ENCODE data around the gene GUCD1. TPM values are rescaled to one million over a fixed set of nuclear protein-coding genes. Genes with fewer than 3 reads are reported as not detected.

GUCD1 gene
- total and polyA plus RNA-seq, 9 of the 15 experiments (the other 6 are each of a cell fraction or from before 2014, with no cell fraction given): 31.5 to 67.8 (median 50.3) TPM

- ATAC-seq (no peak), FAIRE-seq (no peak), DNase-seq (ENCODE audit: extremely low read depth in 1 of 4, low spot score in 3 of 4) (peak in 1 of 4 experiments; percentile 10)
- no peak overlapping the region for H3K27ac ChIP-seq (ENCODE audit: extremely low read depth, low read depth, low read length)
- intact Hi-C loops (cut with micrococcal nuclease): no loop called here
- BruUV-seq (replicated peaks): no TSS peak
- POLR2A ChIA-PET: interaction anchor here (1.8 kb wide), 1 partner anchor 10 kb away, joined by 4 read pairs; no protein-coding TSS in a partner anchor
- H3K4me1 ChIP-seq (replicated peaks in 1 of 2; ENCODE audit: control insufficient read depth in 2 of 2, insufficient read depth in 2 of 2, low read length in 2 of 2): peaks cover 11 to 13% of the 10 kb centered on the region in 2 experiments; a peak in 4 of 5 replicates
- H3K4me3 ChIP-seq: no peak overlapping the region
- no peak overlapping the region for H3K4me2 ChIP-seq (ENCODE audit: insufficient read depth, low read length)
- H4K20me1 ChIP-seq (replicated peaks; ENCODE audit: control insufficient read depth, insufficient read depth, low read length): peaks cover 11% of the 10 kb centered on the region
- peaks cover 66% of the 10 kb centered on the region for H3K36me3 ChIP-seq (ENCODE audit: control insufficient read depth, insufficient read depth, low read length)
- H2AFZ ChIP-seq (ENCODE audit: low read depth, low read length): no peak overlapping the region
- no peaks in the 10 kb centered on the region for H3K27me3 ChIP-seq (ENCODE audit: control insufficient read depth in 2 of 2, insufficient read depth in 2 of 2, low read length in 2 of 2)
- H3K9ac ChIP-seq (ENCODE audit: insufficient read depth in 1 of 2, low read depth in 2 of 2, low read length in 2 of 2): no peak overlapping the region
- H3K79me2 ChIP-seq (ENCODE audit: control insufficient read depth, insufficient read depth, low read length): peaks cover 88% of the 10 kb centered on the region
- CTCF ChIA-PET (ENCODE audit: low intra/inter-chr PET ratio): no interaction called here
- in situ Hi-C loops (cut with MboI): no loop called here
- no peaks in the 10 kb centered on the region for H3K9me1 ChIP-seq (ENCODE audit: control insufficient read depth, insufficient read depth, low read length)
- no peak for TF ChIP-seq ZBTB33 (CRISPR knock-in tag; IDR thresholded peaks at IDR 0.05)
- no peak for TF ChIP-seq GTF2B (IDR thresholded peaks at IDR 0.05; ENCODE audit: extremely low read depth, insufficient read length)
- no peak for TF ChIP-seq FOSL1 (tag; conservative IDR thresholded peaks at IDR 0.05)
- TF ChIP-seq CREB3L1 (IDR thresholded peaks at IDR 0.05; ENCODE audit: borderline replicate concordance, low read depth): no peak
- no peak for TF ChIP-seq ETS1 (conservative IDR thresholded peaks at IDR 0.05; ENCODE audit: control insufficient read depth, low read depth, low read length)
- no peak for TF ChIP-seq PTBP1 (IDR thresholded peaks at IDR 0.05; ENCODE audit: low read depth, low read length)
- 56% methylated on average over 4 of the region's 4 CpGs for WGBS (ENCODE audit: insufficient coverage, low coverage, missing lambda C conversion rate)
- no peaks in the 10 kb centered on the region for H3K9me3 ChIP-seq (replicated peaks; ENCODE audit: control insufficient read depth, insufficient read depth, low read depth, low read length)
Observed at GRCh38 chr22:24559471-24559870, 4.5 kb upstream of the GUCD1 start.
